GM19099 (cell line): Measurements from ENCODE around the gene ABCG5.

Source experiments
- POLR2A ChIP-seq: IDR thresholded peaks from 3 replicates; pipeline ENCODE4 v1.6.1; 2011; ENCODE audit warnings: low read depth; ENCODE audit not compliant: insufficient read length; ENCODE audit errors: extremely low read depth

ABCG5 gene

GRCh38 chr2:43800894-43801293 is 37.7 kb downstream of the ABCG5 start:
- TF ChIP-seq POLR2A, result no peak

DNA sequence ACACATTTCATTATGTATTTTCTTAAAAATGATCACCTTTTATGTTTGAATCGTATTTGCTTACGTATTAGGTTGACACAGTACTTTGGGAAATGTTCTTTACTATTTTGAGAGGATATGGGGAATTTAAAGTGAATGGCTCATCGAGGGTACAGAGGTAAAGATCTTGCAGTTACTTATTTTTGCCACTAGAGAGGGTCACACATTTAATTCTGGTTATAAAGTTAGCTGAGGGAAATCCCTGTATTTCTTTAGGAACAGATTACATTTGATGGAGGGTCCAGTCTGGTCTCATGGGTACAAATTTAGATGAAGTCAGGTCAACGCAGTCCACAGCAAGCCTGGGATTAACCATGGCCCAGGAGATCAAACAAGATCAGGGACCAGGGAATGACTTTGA is 40.3 kb downstream of the ABCG5 start:
- TF ChIP-seq POLR2A, result no peak

DNA sequence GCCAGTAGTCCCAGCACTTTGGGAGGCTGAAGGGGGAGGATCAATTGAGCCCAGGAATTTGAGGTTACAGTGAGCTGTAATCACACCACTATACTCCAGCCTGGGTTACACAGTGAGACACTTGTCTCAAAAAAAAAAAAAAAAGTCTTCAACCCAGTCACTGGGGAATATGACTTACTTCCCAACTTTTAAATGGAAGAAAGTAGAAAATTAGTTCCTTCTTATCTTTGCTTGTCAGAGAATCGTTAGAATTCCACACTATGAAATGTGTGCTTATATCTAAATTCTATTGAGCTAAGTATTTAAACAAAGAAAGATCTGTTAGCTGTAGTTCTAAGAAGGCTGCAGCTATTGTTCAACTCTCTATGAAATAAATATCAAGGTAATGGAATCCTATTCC is 42.4 kb downstream of the ABCG5 start:
- TF ChIP-seq POLR2A, result no peak

DNA sequence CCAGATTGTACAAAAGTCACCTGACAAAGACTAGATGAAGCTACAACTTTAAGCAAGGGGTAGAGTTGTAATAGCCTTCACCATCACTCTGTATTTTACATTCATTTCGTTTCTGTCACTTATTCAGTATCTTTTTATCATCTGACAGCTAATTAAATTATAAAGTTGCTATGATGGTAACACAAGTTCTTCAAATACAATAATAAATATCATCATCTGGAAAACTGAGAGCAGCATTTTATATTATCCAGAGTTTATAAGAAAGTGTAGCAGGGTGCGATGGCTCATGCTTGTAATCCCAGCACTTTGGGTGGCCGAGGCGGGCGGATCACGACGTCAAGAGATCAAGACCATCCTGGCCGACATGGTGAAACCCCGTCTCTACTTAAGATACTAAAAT is 43.7 kb downstream of the ABCG5 start:
- no peak for TF ChIP-seq POLR2A

- TF ChIP-seq POLR2A, result no peak
Observed at GRCh38 chr2:43792653-43793052, 46.0 kb downstream of the ABCG5 start.

- no peak for TF ChIP-seq POLR2A
Observed at GRCh38 chr2:43791035-43791765, 47.4 kb downstream of the ABCG5 start.

DNA sequence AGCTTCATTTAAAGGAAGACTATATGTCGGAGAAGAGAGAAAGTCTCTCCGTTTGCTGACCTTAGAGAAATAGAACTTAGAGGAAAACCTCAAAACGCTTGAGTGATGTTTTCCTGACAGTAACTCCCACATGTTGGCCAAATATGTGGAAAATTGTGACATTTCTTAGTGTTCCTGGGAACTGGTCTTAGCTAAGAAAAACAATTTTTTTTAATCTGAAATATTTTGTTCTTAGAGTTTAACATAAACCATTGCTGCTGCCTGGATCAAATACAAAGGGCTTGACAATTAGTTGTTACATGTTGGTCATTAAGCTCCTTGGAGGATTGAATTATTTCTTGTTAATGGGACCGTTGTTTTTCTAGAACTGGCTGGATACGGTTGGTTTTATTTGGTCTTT is 48.5 kb downstream of the ABCG5 start:
- no peak for TF ChIP-seq POLR2A

GRCh38 chr2:43788646-43789045 is 50.0 kb downstream of the ABCG5 start:
- no peak for TF ChIP-seq POLR2A

GRCh38 chr2:43787895-43788294 is 50.7 kb downstream of the ABCG5 start:
- no peak for TF ChIP-seq POLR2A

- TF ChIP-seq POLR2A, result no peak
Observed at GRCh38 chr2:43778233-43778632, 60.4 kb downstream of the ABCG5 start.

- TF ChIP-seq POLR2A, result no peak
Observed at GRCh38 chr2:43777306-43777926, 61.2 kb downstream of the ABCG5 start.

DNA sequence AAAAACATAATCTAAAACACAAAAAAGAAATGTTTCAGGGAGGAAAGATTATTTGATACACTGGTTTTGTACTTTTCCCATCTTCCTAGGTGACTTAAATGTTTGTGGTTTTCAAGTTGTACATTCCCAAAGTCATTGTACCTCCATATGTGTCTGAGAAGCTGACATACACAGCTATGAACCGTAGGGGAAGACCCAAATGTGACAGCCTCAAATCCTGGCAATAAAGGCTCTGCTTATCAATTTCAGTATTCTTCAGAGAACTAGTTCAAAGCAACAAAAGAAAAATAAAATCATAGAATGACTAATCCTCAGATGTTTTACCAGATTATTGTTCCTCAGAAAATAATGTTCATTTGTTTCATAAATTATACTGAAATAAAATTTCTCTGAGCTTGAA is 62.3 kb downstream of the ABCG5 start:
- TF ChIP-seq POLR2A, result no peak

GRCh38 chr2:43774617-43775016 is 64.0 kb downstream of the ABCG5 start:
- TF ChIP-seq POLR2A, result no peak

DNA sequence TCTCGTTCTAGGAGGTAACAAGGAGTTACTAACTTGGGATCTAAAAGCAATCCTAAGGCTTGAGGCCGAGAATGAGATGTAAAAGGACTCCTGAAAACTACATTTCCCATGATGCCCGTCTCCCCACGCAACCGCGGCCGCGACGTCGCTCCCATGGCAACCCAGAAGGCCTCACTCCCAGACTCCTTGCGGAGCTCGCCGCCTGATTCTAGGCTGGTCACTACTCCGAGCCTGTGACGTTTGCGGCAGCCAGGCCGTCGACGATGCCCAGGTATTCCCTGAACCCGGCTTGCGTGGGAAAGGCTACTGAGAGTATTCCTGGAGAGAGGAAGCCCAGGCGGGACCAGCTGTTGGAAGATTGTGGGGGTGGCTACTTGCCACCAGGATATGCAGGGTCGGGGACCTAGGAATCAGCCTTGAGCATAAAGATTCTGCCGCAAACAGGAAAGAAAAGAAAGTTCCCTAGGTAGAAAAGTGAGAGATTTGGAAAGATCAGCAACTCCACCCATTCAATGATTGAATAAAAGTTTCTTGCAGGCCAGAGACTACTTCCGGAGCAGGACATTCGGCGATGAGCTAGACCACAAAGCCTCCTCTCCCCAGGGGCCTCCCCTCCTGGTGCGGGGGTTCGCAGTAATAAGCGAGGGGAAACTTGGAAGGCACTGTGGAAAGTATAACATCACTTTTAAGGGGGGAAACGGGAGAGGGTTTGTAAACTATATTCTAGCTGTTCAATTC is 64.6 kb downstream of the ABCG5 start, which contains the start of gene DYNC2LI1:
DYNC2LI1 (plus strand) TSS at position 164 of the 738 bp plus-strand sequence; CDS start at position 264, 100 bp downstream.
- peak; percentile 49 for TF ChIP-seq POLR2A

- no peak for TF ChIP-seq POLR2A
Observed at GRCh38 chr2:43766006-43766405, 72.6 kb downstream of the ABCG5 start.
